Measurements from ENCODE around the gene CDH12.

CDH12 gene

DNA sequence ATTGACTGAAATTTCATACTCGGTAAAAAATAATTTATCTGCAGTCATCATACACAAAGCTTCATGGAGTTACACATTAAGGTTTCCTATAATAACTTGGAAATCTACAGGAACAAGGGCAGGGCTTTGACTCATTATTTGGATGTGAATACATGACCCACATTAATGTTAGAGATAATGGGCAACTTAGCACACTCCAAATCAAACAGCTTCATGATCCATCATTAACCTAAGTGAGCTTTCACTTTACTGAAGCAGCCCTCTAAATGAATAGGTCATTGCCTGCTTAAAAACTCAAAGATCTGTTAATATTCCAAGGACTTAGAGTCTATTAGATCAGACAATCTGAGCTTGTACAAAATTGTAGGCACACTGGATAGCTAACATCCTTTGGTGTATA, 9.0 kb downstream of the CDH12 start:
- H3F3A ChIP-seq (ENCODE audit: insufficient read depth, low read length), result no peaks in the 10 kb centered on the region
- no peak overlapping the region for H3K27ac ChIP-seq (ENCODE audit: low read depth, low read length, poor library complexity, severe bottlenecking)
- H3K9me3 ChIP-seq (ENCODE audit: low read length), result no peaks in the 10 kb centered on the region
- no peaks in the 10 kb centered on the region for H4K20me1 ChIP-seq (ENCODE audit: insufficient read depth, low read length)
- H3K36me3 ChIP-seq (ENCODE audit: insufficient read depth, low read length), result no peaks in the 10 kb centered on the region
- H3K4me2 ChIP-seq (ENCODE audit: low read length), result no peak overlapping the region
- no peaks in the 10 kb centered on the region for H3K4me1 ChIP-seq (ENCODE audit: insufficient read depth, low read length, severe bottlenecking)
- H3K9ac ChIP-seq (ENCODE audit: low read length), result no peak overlapping the region
- no peak overlapping the region for H3K4me3 ChIP-seq (ENCODE audit: low read depth, low read length, poor library complexity, severe bottlenecking)
- no peak overlapping the region for H2AFZ ChIP-seq (ENCODE audit: low read length)
- TF ChIP-seq, protein P1, sequence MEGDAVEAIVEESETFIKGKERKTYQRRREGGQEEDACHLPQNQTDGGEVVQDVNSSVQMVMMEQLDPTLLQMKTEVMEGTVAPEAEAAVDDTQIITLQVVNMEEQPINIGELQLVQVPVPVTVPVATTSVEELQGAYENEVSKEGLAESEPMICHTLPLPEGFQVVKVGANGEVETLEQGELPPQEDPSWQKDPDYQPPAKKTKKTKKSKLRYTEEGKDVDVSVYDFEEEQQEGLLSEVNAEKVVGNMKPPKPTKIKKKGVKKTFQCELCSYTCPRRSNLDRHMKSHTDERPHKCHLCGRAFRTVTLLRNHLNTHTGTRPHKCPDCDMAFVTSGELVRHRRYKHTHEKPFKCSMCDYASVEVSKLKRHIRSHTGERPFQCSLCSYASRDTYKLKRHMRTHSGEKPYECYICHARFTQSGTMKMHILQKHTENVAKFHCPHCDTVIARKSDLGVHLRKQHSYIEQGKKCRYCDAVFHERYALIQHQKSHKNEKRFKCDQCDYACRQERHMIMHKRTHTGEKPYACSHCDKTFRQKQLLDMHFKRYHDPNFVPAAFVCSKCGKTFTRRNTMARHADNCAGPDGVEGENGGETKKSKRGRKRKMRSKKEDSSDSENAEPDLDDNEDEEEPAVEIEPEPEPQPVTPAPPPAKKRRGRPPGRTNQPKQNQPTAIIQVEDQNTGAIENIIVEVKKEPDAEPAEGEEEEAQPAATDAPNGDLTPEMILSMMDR (IDR thresholded peaks at IDR 0.05; ENCODE audit: low read length), result no peak
- no peaks in the 10 kb centered on the region for H3K27me3 ChIP-seq (ENCODE audit: insufficient read depth, low read length)
- H3K79me2 ChIP-seq (ENCODE audit: insufficient read depth, low read length), result no peaks in the 10 kb centered on the region
- no peaks in the 10 kb centered on the region for H3K9me2 ChIP-seq (ENCODE audit: low read depth, low read length)

DNA sequence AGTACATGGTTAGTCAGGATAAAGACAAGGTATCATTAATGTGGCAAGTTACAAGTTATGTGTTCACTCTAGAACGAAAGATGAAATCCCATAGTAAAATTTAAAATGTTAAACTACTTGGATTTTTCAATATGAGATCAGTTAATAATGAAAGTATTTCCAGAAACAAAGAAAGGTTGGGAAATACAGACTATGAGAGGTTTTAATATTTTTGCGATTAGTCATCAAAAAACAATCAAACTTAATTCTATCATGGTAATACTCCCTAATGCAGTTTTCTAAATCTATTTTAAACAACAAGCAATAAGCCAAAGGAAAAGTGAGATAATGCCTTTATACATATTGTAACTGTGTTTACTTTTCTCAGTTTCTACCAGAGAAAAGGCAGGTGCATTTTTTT, 10.6 kb downstream of the CDH12 start:
- no peak overlapping the region for H3K9ac ChIP-seq (ENCODE audit: low read length)
- no peak overlapping the region for H3K4me2 ChIP-seq (ENCODE audit: low read length)
- no peaks in the 10 kb centered on the region for H3K79me2 ChIP-seq (ENCODE audit: insufficient read depth, low read length)
- H2AFZ ChIP-seq (ENCODE audit: low read length), result no peak overlapping the region
- H3K4me3 ChIP-seq (ENCODE audit: low read depth, low read length, poor library complexity, severe bottlenecking), result no peak overlapping the region
- H3K27ac ChIP-seq (ENCODE audit: low read depth, low read length, poor library complexity, severe bottlenecking), result no peak overlapping the region
- H3K36me3 ChIP-seq (ENCODE audit: insufficient read depth, low read length), result no peaks in the 10 kb centered on the region
- TF ChIP-seq, protein P1 (IDR thresholded peaks at IDR 0.05; ENCODE audit: low read length), result no peak
- no peaks in the 10 kb centered on the region for H3K9me3 ChIP-seq (ENCODE audit: low read length)
- no peaks in the 10 kb centered on the region for H3K27me3 ChIP-seq (ENCODE audit: insufficient read depth, low read length)
- no peaks in the 10 kb centered on the region for H3K9me2 ChIP-seq (ENCODE audit: low read depth, low read length)
- no peaks in the 10 kb centered on the region for H3F3A ChIP-seq (ENCODE audit: insufficient read depth, low read length)
- no peaks in the 10 kb centered on the region for H4K20me1 ChIP-seq (ENCODE audit: insufficient read depth, low read length)
- no peaks in the 10 kb centered on the region for H3K4me1 ChIP-seq (ENCODE audit: insufficient read depth, low read length, severe bottlenecking)

DNA sequence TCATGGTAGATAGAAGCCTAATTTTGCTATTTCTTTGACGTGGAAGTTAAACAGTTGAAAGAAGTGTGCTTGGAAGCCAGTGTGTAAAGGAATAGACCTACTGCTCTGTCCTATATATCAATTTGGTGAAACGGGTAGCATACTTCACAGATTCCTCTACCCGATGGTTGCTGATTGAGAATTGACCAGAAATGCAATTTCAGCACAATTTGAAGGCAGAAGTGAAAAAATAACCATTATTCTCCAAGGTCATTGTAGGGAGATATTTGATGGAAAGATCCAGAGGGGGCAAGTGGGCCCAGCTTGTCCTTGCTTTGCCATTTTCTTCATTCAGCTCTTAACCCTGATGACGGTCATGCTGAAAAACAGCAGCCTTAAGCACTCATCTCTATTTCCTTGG, 15.3 kb downstream of the CDH12 start:
- Histone ChIP-seq H3F3A (ENCODE audit: insufficient read depth, low read length) (no peaks in the 10 kb centered on the region), H3K36me3 (ENCODE audit: insufficient read depth, low read length) (no peaks in the 10 kb centered on the region), H4K20me1 (ENCODE audit: insufficient read depth, low read length) (no peaks in the 10 kb centered on the region), H2AFZ (ENCODE audit: low read length) (no peak overlapping the region), H3K27me3 (ENCODE audit: insufficient read depth, low read length) (no peaks in the 10 kb centered on the region), H3K9me2 (ENCODE audit: low read depth, low read length) (no peaks in the 10 kb centered on the region), H3K9me3 (ENCODE audit: low read length) (no peaks in the 10 kb centered on the region), H3K4me1 (ENCODE audit: insufficient read depth, low read length, severe bottlenecking) (no peaks in the 10 kb centered on the region), H3K4me2 (ENCODE audit: low read length) (no peak overlapping the region), H3K79me2 (ENCODE audit: insufficient read depth, low read length) (no peaks in the 10 kb centered on the region), H3K9ac (ENCODE audit: low read length) (no peak overlapping the region), H3K4me3 (ENCODE audit: low read depth, low read length, poor library complexity, severe bottlenecking) (no peak overlapping the region), H3K27ac (ENCODE audit: low read depth, low read length, poor library complexity, severe bottlenecking) (no peak overlapping the region)
- TF ChIP-seq, protein P1 (IDR thresholded peaks at IDR 0.05; ENCODE audit: low read length), result no peak
- TF ChIP-seq EZH2 (IDR thresholded peaks at IDR 0.05; ENCODE audit: borderline replicate concordance, low read length), result no peak

All from OCI-LY1 (cell line).